ENCODE measurements around the gene WDR86.

The WDR86 gene

GRCh38 chr7:151363182-151363581, 46.7 kb downstream of the WDR86 start:
- no peak for DNase-seq

DNA sequence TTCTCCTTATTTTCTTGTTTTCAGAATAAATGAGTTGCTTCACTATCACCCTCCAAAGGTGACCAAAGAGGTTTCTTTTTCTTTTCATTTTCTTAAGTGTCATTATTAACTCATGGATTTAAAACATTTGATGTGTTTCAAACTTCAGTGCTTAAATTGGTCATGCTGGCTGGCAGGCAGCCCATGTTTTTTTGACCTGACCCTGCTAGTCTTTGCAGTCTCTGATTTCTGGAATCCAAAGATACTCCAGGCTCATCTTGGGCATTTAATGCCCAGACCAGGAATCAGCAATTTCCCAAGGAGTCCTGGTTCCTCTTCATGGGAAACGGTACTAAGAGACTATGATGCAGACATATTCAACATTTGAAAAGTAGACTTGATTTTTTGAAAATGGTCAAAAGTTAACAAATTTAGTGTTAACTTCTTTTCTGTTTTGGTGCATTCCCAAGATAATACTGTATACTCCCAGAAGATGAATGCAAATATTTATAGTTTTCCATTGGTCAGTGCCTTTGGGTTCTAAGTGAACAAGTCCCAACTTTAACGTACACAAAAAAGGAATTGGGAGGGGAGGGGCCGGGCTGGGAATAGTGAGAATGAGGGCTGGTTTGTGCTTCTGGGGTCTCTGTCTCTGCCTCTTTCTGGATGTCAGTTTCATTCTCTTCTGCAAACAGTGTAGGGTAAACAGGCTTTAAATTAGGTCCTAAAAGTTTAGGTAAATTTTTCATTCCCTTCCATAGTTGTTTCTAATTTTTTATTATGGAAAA, 48.5 kb downstream of the WDR86 start:
- no peak for DNase-seq

GRCh38 chr7:151352512-151352911, 57.3 kb downstream of the WDR86 start:
- no peak for DNase-seq

GRCh38 chr7:151351967-151352366, 57.9 kb downstream of the WDR86 start:
- peak in 1 of 56 donors; percentile 3 for DNase-seq

DNA sequence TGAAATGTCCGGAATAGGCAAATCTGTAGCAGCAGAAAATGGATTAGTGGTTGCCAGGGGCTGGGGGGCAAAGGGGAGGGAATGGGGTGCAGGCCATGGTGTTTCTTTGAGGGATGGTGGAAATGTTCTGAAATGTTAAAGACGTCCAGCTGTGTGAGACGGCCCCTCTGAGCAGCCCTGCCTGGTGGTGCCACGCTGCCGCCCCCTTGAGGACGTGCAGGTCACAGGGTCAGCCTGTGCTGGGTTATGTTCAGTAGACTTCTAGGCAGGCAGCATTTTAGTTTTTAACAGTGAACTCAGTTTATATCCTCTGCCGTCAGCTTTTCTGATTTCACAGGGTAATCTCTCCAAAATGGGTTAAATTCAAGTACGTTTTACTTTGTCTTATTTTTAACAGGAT, 58.8 kb downstream of the WDR86 start:
- DNase-seq, result no peak

DNA sequence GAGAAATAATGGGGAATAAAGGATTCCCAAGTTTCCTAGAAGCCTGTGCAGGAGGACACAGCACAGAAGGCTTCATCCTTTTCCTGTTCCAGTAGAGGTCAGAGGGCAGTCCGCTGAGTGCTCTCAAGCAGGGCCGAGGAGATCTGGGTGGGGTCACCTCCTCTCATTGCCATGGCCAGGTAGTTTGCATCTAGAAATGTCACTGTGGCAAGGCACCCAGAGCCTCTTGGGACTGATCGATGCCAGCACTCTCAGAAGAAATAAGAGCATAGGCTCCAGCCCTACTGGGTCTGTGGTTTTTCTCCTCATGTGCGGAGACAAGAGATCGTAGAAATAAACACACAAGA, 60.4 kb downstream of the WDR86 start:
- DNase-seq, result no peak

GRCh38 chr7:151348970-151349369, 60.9 kb downstream of the WDR86 start:
- DNase-seq, result no peak

- no peak for DNase-seq
Observed at GRCh38 chr7:151347200-151347599, 62.6 kb downstream of the WDR86 start.

- DNase-seq, result no peak
Observed at GRCh38 chr7:151346470-151346769, 63.4 kb downstream of the WDR86 start.

GRCh38 chr7:151345576-151346469, 64.0 kb downstream of the WDR86 start:
- DNase-seq, result no peak

DNA sequence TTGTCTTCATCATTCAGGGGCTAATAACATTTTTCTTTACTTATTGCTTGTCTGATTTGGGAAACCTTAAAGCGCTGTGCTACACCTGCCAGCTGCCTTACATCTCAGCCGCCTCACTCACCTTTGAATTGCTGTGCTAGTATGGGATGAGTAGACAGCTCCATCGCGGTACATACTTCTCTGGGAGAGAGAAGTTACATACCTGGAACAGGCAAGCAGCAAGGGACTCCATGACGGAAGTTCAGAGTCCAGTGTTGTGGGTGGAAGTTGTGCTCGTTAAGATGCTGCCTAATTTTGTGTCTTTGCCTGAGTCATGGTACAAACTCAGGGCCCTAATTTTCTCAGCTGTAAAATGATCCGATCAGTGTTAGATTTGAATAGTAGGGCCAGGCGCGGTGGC, 66.3 kb downstream of the WDR86 start:
- DNase-seq, result no peak

GRCh38 chr7:151342811-151343210, 67.0 kb downstream of the WDR86 start:
- DNase-seq, result no peak

DNA sequence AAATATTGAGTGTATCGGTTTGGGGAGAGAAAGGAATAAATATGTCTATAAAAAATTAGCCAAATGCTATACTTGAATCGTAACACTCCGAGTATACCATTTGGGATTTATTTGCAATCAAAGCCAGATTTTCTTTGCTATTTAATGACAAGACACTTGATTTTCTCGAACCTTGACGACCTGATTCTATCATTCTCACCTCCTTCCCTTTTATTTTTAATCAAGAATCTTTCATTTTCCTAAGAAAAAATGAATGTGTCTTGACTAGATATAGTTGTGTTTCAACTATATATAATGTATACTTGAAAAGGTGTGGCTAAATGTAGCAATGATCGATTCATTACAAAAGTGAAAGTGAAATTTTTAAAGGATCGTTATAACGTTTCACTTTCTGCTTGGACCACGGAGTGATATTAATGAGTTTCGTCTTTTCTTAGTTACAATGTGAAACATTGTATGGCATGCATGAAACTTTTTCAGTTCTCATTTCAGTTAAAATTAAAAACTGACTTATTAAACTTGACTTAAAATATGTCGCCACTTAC, 67.7 kb downstream of the WDR86 start:
- no peak for DNase-seq

- DNase-seq, result peak; percentile 19 to 95 (median 86)
Observed at GRCh38 chr7:151341357-151342101, 68.3 kb downstream of the WDR86 start, which contains the start of gene NUB1. Gene NUB1 (plus strand): TSS chr7:151341812. CDS start chr7:151345350, 3,538 bp downstream.

- no peak for DNase-seq
Observed at GRCh38 chr7:151340794-151341356, 69.0 kb downstream of the WDR86 start.

GRCh38 chr7:151339651-151340382, 70.0 kb downstream of the WDR86 start:
- DNase-seq, result no peak

GRCh38 chr7:151338809-151339208, 71.0 kb downstream of the WDR86 start:
- no peak for DNase-seq

GRCh38 chr7:151337346-151337745, 72.5 kb downstream of the WDR86 start:
- no peak for DNase-seq

GRCh38 chr7:151336027-151336708, 73.7 kb downstream of the WDR86 start:
- no peak for DNase-seq

DNA sequence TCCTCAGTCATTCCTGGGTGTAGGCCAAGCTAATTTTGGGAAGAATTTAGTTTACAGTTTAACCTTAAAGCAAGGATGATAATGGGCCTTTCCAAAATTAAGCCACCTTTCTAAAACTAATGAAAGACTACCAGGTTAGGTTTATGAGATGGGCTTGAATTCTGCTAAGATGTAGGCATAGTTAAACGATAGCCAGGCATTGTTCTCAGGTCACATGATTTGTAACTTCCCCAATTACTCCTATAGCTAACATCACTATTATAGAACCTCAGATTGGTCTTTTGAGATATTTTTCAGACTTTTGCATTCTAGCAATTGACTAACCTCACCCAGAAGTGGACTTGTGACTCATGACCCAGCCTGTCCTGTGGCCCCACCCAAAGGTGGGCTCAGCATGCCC, 75.2 kb downstream of the WDR86 start:
- no peak for DNase-seq
